GM19372 (cell line): ENCODE results near the gene SLC22A1.
"Not testable (repeated sequence)": the region's sequence is repeated elsewhere in the genome, so short reads cannot be mapped to it uniquely, and the experiment has no call there.

ENCODE experiments used
- ATAC-seq: cut with Tn5 transposase; IDR thresholded peaks from one replicate; pipeline ENCODE4 v1.9.1; 2021; ENCODE audit warnings: mild to moderate bottlenecking, low read depth, moderate library complexity; ENCODE audit not compliant: unreplicated experiment

Gene SLC22A1

DNA sequence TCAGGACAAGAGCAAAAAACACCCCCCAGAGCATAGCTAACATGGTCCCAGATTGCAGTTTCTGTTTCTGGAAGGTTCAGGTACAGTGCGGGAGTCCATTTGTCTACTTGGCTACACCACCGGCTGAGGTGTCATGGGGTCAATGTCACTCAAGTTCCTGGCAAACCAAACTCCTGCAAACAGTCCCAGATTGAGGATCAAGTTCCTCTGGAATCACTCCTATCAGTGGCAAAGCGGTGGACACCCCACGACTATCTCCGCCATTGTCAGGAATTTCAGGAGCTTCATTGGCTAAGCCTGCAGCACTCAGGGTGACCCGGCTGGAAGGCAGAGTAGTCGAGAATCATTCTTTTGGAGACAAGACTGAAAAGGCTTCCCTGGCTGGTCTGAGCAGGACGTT, 41.8 kb downstream of the SLC22A1 start:
- no peak for ATAC-seq

GRCh38 chr6:160163912-160164311, 42.3 kb downstream of the SLC22A1 start:
- no peak for ATAC-seq

- not testable (repeated sequence) for ATAC-seq
These were observed 44.3 kb downstream of the SLC22A1 start for GRCh38 chr6:160165928-160166327.

GRCh38 chr6:160167604-160168399, 46.2 kb downstream of the SLC22A1 start:
- ATAC-seq = no peak

DNA sequence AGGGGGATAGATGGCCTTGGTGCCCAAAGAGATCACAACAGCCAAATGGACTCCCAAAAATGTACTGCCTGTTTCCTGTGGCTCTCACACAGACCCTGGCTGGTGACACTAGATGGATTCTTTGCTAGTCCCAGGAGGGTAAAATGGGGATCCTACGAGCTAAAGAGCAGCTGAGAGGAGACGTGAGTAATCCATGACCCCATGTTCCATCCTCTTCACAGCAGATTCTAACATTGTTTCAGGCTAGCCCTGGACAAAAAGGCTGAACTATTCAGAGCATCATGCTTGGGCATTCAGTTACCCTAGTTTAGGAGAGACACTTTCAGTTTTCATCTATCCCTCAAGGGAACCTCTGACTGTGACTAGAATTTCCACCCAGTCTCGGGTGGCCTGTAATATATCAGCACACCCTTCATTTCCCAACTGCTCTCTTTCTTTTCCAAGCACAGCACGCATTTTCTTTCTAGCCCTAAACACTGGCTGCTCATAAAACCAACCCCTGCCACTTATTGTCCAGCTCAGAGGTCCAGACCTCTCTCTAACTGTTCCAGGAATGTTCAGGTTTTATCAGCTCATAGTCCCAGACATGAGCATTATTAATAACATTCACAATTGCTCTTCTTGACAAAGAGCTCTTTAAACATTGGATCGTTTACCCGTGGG, 48.5 kb downstream of the SLC22A1 start:
- no peak for ATAC-seq

- no peak for ATAC-seq
These were observed 51.1 kb downstream of the SLC22A1 start for GRCh38 chr6:160172704-160173103.

GRCh38 chr6:160173806-160174527, 52.4 kb downstream of the SLC22A1 start:
- ATAC-seq = no peak

DNA sequence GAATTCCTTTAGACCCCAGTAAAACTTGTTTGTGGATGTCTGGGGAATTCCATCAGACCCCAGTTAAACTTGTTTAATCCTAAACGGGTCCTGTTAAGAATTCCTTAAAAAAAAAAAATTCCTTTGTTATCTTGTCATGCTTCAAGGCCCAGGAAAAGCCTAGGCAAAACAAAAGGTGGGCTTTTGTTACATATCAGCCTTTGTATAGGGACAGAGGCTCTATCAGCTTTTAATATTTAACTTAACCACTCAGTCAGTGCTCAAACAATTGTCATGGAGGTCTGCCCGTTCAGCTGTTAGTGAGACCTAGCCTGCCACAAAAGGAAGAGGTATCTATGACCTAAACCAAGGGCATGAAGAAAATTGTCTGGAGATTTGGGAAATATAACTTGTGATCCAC, 53.1 kb downstream of the SLC22A1 start:
- ATAC-seq = no peak

GRCh38 chr6:160177220-160177619, 55.6 kb downstream of the SLC22A1 start:
- ATAC-seq = no peak

DNA sequence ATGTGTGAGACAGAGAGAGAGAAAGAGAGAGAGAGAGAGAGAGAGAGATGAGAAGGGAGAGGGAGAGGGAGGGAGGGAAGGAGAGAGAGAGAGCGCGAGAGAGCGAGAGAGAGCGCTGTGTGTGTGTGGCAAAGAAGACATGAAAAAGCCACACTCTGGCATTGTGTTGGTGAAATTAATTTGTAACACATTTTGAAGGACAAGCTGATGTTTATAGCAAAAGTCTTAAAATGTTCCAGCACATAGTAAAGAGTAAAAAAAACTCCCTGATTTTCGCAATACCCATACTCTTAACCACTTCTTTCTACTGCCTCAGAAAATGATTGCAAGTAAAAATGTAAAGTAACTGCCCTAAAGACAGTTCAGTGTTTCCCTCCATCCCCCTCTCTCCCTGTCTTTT, 56.7 kb downstream of the SLC22A1 start:
- no peak for ATAC-seq

DNA sequence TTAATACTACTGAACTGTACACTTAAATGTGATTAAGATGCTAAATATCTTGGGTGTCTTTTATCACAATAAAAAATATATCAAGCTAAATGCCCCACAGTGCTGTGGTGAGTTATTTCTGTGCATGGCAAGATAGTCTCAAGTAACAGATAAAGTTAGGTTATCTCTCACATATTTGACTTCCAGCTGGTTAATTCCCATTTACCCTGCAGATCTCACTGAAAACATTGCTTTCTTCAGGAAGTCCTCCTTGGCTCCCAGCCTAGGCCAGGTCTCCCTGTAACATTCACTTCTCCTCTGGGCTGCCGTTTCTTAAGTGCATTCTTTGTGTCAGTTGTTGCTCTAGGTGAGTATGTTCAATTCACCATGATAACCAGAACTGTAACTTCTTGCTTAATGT, 59.1 kb downstream of the SLC22A1 start:
- ATAC-seq = no peak

GRCh38 chr6:160188773-160189172, 67.2 kb downstream of the SLC22A1 start:
- ATAC-seq = no peak

- no peak for ATAC-seq
These were observed 68.5 kb downstream of the SLC22A1 start for GRCh38 chr6:160190081-160190480.

DNA sequence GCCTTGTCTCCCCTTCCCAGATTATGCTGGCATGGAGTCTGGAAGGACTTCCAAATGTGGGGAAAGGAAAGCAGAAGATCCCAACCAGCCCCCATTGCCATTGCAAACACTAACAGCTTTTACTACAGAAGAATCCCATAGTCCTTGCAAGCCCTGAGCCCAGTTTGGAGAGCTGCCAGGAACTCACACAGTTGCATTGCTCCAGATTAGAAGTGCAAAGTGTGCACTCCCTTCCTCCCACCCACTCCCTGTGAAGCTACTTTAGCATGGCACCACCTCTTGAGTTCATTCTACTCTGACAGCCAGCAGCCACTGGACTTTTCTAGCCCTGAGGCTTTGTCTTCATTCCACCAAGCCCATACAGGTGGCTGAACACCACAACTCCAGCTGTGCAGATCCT, 69.4 kb downstream of the SLC22A1 start:
- ATAC-seq = no peak

- no peak for ATAC-seq
These were observed 71.2 kb downstream of the SLC22A1 start for GRCh38 chr6:160192840-160193239.

DNA sequence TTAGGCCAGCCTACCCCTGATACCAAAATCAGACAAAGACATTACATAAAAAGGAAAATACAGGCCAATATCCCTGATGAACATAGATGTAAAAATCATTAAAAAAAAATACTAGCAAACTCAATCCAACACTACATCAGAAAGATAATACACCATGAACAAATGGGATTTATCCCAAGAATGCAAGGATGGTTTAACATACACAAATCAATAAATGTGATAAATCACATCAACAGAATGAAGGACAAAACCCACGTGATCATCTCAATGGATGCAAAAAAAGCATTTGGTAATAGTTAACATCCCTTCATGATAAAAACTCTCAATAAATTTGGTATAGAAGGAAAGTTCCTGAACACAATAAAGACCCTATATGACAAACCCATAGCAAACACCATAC, 73.2 kb downstream of the SLC22A1 start:
- no peak for ATAC-seq

- no peak for ATAC-seq
These were observed 76.0 kb downstream of the SLC22A1 start for GRCh38 chr6:160197662-160198061.

DNA sequence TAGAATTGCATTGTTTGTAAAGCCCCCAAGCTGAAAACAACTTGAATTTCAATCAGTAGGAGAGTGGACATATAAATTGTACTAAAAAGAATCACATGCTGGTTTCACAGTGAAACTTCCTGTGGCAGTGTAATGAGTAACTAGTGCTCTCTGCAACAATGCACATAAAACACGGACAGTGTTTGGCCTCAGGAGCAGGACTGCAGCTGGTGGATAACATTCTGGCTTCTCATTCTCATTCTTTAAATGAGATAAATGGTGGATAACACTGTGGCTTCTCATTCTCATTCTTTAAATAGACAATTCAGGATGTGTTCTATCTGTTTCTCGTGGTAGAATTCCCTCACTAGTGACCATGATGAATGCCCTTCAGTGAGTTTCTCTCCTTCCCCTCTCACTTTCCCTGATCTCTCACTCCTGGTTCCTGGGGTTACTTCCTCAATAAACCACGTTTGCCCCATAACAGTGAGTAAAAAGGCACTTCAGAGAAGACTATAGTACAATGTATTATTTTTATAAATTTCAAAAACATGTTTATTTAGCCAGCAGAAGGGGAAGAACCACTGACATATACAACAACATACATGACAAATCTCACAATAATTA, 77.1 kb downstream of the SLC22A1 start:
- ATAC-seq = peak; percentile 88

GRCh38 chr6:160201061-160201460, 79.4 kb downstream of the SLC22A1 start:
- no peak for ATAC-seq

GRCh38 chr6:160202411-160202810, 80.8 kb downstream of the SLC22A1 start:
- ATAC-seq = no peak

GRCh38 chr6:160203076-160203475, 81.5 kb downstream of the SLC22A1 start:
- ATAC-seq = no peak
